ENCODE measurements around the gene ZNF429.
"Not testable (repeated sequence)": the region's sequence is repeated elsewhere in the genome, so short reads cannot be mapped to it uniquely, and the experiment has no call there.

ZNF429 gene

GRCh38 chr19:21513651-21514050 lies 8.2 kb downstream of the ZNF429 start:
- DNase-seq (ENCODE audit: low read depth in 2 of 2), result no peak

DNA sequence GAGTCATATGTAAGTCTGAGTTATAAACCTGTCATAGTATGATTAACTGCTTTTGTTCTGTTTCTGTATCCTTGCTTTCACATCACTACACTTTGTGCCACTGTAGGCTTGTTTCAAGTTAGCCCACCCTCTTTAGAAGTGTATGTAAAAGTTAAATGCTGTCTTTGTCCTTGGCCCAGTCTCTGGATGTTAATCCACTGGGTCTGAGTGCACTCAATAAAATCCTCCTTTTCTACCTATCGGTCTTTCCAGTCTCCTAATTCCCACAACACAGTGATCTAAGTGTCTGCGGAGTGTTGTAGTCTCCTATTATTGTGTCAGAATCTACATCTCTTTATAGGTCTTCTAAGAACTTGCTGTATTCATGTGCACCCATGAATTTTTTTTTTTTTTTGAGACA lies 14.1 kb downstream of the ZNF429 start:
- no peak for DNase-seq (ENCODE audit: low read depth in 2 of 2)

DNA sequence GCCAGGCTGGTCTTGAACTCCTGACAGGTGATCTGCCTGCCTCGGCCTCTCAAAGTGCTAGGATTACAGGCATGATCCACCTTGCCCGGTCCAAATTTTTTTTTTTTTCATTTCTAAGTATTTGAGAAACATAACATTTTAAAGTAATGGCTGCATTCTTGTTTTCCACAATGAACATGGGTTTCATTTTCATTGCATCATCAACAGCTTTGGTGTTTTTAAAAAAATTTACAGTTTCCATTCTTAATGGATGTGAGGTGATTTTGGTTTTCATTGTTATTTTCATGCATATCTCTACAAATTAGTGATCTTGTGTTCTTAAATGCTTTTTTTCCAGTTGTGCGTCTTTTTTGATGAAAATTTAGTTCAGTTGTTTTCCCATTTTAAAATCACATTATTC lies 27.5 kb downstream of the ZNF429 start:
- DNase-seq (ENCODE audit: low read depth in 2 of 2), result no peak

- not testable (repeated sequence) for DNase-seq (ENCODE audit: low read depth in 2 of 2)
Observed at GRCh38 chr19:21536741-21537290, 31.4 kb downstream of the ZNF429 start.

GRCh38 chr19:21559444-21559843 lies 54.0 kb downstream of the ZNF429 start:
- DNase-seq (ENCODE audit: low read depth in 2 of 2), result no peak

DNA sequence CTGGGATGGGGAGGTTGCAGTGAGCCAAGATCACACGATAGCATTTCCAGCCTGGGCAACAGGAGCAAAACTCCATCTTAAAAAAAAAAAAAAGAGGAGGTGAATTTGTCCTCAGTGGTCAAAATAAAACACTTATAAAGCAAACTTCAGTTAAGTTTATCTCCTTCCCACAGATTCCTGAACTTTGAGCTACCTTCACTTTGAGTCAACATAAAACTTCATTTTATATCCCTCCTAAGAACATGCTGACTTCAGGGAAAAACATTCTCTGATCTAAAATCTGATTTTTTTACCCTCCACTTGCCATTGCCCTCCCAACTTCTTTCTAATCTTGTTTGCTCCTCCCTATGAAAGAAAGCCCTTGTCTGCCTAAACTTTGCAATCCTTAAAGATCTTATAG lies 59.0 kb downstream of the ZNF429 start:
- no peak for DNase-seq (ENCODE audit: low read depth in 2 of 2)

GRCh38 chr19:21566073-21566472 lies 60.7 kb downstream of the ZNF429 start:
- no peak for DNase-seq (ENCODE audit: low read depth in 2 of 2)

- DNase-seq (ENCODE audit: low read depth in 2 of 2), result not testable (repeated sequence)
Observed at GRCh38 chr19:21567806-21568205, 62.4 kb downstream of the ZNF429 start.

DNA sequence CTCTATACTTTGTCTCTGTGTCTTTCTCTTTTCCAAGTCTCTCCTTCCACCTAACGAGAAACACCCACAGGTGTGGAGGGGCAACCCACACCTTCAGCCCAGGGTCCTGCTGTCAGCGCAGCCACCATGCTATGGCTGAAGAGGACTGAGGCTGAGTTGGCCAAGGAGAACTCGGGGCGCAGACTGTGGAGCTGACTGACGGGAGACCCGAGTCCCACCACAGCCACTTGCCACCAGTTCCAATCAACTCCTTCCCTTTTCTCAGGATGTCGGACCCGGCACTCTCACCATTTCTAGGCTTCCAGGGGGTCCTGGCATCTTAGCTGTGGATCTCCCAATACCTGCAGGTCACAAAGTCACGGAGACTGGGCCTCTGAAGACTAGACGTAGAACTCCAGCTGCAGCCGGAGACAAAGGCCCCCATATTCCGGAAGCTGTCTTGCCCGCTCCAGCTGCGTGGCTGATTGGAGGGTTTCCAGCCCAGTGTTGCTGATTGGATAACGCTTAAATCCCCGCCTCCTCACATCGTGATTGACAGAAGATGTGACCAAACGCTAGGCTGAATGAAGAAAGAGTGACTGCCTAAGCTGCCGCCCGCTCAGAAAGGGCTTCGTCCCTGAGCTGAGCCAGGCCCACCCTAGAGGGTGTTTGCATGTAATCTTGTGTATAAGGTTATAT lies 63.6 kb downstream of the ZNF429 start:
- peak; percentile 76 to 84 for DNase-seq (ENCODE audit: low read depth in 2 of 2)

- peak; percentile 24 to 46 for DNase-seq (ENCODE audit: low read depth in 2 of 2)
Observed at GRCh38 chr19:21569494-21569865, 64.1 kb downstream of the ZNF429 start.

DNA sequence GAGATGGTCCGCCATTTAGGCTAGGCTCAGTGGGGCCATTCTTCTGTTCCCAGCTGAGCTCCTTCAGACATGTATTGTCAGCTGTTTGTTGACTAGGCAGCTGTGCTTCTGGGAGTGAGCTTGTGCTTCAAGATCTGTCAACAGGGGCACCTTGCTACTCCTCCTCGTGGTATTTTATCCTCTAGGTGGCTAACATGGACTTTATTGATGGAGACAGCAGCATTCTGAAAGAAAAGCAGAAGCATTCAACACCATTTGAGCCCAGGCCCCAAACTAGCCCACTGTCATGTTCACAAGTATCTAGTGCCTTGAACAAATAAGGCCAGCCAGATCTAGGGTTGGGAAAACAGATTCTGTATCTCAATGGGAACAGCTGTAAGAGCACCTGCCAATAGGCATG lies 65.9 kb downstream of the ZNF429 start:
- no peak for DNase-seq (ENCODE audit: low read depth in 2 of 2)

GRCh38 chr19:21574607-21575006 lies 69.2 kb downstream of the ZNF429 start:
- no peak for DNase-seq (ENCODE audit: low read depth in 2 of 2)

GRCh38 chr19:21576481-21576880 lies 71.1 kb downstream of the ZNF429 start:
- no peak for DNase-seq (ENCODE audit: low read depth in 2 of 2)

DNA sequence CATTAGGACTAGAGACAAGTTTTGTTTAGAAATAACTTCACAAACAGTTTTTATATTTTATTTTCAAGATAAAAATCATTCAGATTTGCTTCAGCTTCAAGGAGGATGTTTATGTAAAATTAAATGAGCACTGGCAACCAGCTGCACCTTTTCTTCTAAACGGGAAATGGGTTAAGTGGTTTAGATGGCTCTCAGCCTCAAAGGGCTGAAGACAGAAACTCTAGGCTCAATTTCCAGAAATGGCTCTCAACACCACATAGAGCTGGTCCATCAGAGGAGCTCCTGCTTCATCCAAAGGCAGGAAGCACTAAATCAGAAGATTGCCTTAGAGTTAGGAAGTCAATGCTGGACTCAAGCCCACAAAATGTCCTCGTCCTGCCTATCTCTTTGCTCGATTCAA lies 74.7 kb downstream of the ZNF429 start:
- no peak for DNase-seq (ENCODE audit: low read depth in 2 of 2)

GRCh38 chr19:21580818-21581217 lies 75.4 kb downstream of the ZNF429 start:
- DNase-seq (ENCODE audit: low read depth in 2 of 2), result no peak

GRCh38 chr19:21581646-21582240 lies 76.3 kb downstream of the ZNF429 start:
- DNase-seq (ENCODE audit: low read depth in 2 of 2), result no peak

- no peak for DNase-seq (ENCODE audit: low read depth in 2 of 2)
Observed at GRCh38 chr19:21584537-21584936, 79.1 kb downstream of the ZNF429 start.

GRCh38 chr19:21585281-21585890 lies 80.0 kb downstream of the ZNF429 start:
- DNase-seq (ENCODE audit: low read depth in 2 of 2), result no peak

DNA sequence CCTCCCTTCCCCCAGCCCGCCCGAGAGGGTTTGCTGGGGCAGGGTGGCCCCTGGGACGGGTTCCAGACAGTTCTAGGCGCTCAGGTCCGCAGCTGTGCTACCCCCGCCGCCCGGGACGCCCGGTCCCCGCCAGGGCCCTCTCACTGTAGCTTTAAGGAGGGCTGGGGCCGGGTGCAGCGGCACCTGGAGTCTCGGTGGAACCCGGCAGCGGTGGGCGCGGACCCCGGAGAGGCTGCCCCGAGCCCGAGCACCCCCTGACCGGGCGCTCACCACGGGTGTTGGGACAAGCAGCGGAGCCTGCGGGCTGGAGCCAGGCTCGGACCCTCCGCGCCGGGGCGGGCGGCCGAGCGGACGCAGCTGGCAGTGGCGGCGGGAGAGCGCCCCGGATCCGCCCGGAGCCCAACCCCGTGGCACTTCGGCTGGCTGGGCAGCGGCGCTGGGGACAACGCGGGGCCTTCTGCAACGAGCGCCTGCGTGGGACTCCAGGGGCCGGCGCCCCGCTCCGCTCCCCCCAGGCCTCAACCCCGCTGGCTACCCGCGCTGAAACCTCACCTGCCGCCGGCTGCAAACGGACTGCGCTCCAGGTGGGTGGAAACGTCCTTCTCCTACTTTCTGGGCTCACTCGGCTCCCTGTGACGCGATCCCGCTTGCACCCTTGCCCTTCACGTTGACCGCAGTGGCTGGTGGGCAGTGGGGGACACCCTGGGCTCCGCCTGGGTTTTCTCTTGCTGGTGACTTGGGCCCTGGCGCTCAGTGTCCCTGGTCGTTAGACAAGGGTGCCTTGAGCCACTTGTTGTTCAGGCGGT lies 81.1 kb downstream of the ZNF429 start:
- peak in 1 of 2 experiments; percentile 14 for DNase-seq (ENCODE audit: low read depth in 2 of 2)

- DNase-seq (ENCODE audit: low read depth in 2 of 2), result no peak
Observed at GRCh38 chr19:21587117-21587461, 81.7 kb downstream of the ZNF429 start.

DNA sequence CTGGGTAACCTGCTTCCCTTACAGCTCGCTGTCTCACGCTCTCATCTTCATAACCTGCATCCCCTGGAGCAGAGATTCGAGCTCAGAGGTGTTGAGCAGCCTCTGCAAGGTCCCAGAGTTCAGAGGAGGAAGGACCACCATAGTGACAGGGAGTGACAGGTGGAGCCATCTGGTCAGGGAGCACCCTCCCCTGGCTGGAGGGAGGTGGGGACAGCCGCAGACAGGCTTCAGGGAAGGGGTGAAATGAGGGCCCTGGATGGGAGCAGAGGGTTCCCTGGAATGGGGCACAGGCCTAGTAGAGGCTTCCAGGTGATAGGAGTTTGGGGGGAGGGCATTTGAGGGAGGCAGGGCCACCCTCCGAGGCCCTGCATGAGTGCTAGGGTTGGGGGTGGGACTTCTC lies 82.1 kb downstream of the ZNF429 start:
- no peak for DNase-seq (ENCODE audit: low read depth in 2 of 2)

- no peak for DNase-seq (ENCODE audit: low read depth in 2 of 2)
Observed at GRCh38 chr19:21588065-21588601, 82.7 kb downstream of the ZNF429 start.

Measured in stimulated activated CD4-positive, alpha-beta T cell treated with anti-CD3 and anti-CD28 coated beads, Interleukin-12 subunit alpha, Interleukin-12 subunit beta, amount 100 ng/mL, for 24 hours (primary cell).